Fibroblast of skin of right quadriceps (primary cell): ENCODE results near the gene ACTA2.

Experiments
- DNase-seq: peaks from one replicate; pipeline ENCODE4 v3.0.0-alpha.2; 2013

ACTA2 gene

DNA sequence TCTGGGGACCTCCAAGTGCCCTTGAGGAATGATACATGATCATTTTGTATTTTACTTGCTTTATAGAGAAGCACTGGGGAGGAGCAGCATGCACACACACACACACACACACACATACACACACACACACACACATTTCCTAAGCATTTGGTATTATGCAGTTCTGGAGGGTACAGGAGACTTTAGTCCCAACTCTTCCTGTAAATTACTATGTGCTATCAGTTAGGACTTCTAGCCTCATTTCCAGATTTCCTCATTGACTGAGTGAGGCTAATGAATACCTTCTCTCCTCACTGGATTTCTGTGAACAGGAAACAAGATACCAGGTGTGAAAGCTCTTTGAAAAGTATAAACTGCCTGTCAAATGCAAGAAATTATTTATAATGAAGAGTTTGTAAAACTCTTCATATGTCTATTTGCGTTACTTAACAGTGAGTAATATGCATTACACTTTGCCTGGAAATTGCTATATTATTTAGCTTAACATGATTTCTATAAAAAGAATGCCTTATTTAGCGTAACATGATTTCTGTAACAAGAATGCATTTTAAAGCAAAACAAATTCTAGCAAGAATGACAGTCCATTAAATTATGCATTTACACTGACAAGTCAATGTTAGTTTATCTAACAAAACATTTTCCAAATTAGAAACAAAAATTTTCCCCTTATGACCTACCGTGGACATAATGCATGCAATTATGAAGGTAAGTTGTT, 34.2 kb downstream of the ACTA2 start:
- DNase-seq: no peak

DNA sequence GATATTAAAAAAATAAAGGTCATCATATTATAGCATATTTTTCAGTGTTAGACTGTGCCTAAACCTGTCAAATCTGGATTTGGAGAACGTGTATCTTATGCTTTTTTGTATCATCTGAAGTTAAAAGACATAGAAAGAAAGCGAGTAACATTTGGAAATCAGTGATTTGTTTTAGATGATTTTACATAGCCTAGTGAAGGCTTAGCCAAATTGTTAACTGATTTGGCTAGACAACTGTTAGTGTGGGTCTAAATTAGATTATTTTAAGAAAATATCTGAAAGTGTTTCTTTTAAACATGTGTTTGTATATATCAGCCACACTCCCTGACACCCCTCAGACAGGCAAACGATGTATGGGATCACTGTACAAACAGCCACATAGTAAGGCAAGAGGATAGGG, 35.6 kb downstream of the ACTA2 start:
- DNase-seq: no peak

DNA sequence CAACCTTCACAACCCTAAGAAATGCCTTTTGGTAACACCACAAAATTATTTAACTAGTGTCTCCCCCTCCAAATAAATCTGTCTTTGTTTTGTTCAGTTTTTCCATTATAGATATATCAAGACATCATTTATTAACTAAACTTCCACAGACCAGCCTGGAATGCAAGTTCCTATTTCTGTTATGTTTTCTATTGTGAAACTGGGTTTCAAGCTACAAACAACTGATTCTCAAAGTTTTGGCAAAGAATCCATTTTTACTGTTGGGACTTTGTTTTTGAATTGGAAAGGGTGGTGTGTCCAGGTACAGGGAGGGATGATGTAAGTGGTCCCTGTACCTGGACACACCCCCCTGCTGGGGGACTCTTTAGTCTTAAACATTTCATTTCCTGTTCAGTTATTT, 36.3 kb downstream of the ACTA2 start:
- no peak for DNase-seq

DNA sequence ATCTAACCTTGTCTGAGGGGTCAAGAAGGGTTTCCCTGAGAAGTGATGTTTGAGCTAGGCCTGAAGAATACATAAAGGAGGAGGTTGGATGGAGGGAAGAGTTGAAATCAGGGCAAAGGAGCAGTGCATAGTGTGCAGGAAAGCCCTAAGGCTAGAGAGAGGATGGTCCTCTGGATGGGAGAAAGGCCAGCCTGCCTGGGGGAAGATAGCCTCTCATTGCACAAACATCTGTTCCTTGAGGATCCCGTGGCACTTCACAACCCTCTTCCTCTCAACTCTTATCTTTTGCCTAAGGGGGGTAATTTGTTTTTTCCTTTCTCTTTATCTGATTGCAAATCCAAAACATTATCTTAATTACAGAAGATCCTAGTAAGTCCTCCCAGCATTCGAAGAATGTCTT, 36.8 kb downstream of the ACTA2 start:
- no peak for DNase-seq

DNA sequence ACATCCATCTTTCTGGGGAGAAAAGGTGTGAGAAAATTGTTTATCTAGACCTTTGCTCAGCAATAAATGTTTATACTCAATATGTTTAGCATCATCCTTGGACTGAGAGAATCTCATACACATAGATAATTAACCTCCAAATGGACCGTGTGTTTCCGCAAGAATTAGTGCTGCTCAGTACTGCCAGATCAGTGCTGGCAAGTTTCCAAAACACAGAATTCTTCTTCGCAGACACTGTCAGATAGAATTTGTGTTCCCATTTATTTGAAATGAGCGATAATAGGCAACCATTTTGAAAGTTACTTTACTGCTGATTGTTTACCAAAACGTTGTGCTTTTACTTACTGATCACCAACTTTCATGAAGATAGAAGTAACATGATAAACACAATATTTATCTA, 38.8 kb downstream of the ACTA2 start:
- DNase-seq: no peak

DNA sequence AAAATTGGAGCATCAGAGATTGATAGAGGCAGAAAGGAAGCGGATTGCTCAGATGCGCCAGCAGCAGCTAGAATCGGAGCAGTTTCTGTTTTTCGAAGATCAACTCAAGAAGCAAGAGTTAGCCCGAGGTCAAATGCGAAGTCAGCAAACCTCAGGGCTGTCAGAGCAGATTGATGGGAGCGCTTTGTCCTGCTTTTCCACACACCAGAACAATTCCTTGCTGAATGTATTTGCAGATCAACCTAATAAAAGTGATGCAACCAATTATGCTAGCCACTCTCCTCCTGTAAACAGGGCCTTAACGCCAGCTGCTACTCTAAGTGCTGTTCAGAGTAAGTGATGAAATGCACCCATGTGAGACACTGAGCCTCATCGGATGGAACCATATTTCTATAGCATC, 39.4 kb downstream of the ACTA2 start:
- DNase-seq: no peak

DNA sequence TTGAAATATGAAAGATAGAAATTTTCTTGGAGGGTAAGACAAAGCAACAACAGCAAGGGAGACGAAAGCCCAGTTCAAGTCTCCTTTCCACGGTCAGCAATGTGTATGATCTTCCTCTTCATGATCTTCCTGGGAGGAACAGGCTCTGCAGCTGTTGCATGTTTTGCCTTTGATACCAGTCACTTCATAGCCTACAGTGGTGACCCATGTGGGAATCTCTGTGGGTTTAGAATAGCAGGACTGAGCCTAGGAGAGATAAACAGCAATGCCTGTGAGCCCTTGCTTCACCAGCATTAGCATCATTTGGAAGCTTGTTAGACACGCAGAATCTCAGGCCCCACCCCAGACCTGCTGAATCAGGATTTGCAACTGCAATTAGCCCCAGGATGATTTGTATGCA, 40.7 kb downstream of the ACTA2 start:
- DNase-seq: no peak

DNA sequence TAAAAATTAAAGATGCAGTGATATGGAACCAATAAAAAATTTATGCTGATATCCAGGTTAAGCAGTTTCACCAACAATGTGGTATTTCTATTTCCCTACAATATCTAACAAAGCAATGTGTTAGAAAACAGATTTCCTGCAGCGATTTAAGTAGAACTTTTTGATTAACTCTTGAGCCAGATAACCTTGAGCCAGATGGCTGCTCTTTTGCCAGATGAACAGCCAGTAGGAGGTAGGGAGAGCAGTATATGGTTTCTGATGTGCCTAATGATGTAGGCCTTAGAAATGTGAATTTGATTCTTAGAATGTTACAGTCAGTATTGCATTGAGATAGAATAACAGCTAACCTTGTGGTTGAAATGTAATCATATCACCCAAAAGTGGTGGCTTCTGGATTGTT, 41.5 kb downstream of the ACTA2 start:
- DNase-seq: no peak

DNA sequence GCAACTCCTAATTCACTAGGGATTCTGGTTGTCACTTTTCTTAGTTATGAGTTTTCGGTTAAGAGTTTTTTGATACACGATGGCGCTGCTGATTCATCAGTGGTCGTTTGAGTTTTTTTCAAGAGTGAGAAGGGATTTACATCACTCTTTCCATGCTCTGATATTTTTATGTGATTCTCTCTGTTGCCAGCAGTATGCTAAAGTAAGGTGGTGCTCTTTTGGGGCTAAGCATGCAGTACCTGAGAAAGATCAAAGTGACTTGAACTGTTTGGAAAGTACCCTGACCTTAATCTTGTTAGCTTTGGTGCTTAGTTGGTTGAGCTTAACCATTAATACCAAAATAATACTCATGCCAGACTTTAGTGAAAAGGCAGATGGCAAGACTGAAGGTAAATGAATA, 44.4 kb downstream of the ACTA2 start:
- no peak for DNase-seq

DNA sequence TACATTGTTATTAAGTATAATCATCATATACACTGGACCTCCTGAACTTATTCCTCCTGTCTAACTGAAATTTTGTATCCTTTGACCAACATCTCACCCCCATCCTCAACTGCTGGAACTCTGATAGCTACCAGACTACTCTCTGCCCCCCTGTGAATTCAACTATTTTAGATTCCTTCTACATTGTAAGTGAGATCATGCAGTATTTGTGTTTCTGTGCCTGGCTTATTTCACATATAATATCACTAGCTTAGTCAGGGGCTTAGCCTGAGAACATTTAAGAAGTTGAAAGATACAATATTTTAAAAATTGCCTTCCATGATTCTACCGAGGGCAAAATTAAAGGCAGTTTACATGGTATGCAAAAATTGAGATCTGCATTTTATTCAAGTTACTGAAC, 45.7 kb downstream of the ACTA2 start:
- no peak for DNase-seq

DNA sequence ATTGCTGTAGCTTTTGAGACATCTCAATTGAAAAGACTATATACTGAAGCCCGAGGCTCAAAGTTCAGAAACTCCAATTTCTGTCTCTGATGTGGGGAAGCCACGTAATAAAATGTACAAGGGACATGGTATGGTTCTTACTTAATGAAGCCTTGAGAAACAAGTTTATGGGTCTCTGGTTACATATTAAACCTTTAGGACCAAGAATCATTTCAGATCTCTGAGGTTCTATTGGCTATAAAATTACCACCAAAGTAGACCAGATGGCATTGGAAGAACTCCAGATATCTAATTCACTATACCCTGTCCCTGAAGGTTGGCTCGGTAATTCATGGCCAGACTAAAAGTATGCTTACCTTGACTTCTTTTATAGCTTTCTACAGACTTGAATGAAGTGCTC, 48.9 kb downstream of the ACTA2 start:
- no peak for DNase-seq

DNA sequence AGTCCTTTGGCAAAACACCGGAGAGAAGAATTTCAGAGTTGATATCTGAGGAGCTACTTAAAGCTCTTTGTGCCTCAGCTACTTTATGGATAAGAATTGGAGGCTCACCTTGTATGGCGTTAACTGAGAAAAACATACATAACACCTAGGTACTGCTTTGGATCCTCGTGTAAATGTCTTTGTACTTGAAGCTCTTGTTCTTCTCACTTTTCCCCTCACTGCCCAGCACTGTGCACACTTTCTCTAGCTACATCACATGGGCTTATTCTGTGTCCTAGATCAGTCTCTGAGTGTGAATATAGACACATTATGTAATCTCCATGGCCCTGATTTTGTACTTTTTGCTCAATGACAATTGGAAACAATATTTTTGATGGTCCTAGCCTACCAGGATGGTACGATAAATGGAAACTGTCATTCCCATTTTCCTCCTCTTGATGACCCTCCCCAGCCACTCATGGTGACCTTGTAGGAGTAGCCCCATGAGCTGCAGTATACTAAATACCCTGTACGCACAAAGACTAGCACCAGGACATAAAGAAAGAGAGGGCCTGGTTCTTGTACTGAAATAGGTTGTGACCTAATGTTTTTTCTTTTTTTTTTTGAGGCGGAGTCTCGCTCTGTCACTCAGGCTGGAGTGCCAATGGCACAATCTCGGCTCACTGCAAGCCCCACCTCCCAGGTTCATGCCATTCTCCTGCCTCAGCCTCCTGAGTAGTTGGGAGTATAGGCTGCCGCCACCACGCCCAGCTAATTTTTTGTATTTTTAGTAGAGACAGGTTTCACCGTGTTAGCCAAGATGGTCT, 50.4 kb downstream of the ACTA2 start:
- no peak for DNase-seq

DNA sequence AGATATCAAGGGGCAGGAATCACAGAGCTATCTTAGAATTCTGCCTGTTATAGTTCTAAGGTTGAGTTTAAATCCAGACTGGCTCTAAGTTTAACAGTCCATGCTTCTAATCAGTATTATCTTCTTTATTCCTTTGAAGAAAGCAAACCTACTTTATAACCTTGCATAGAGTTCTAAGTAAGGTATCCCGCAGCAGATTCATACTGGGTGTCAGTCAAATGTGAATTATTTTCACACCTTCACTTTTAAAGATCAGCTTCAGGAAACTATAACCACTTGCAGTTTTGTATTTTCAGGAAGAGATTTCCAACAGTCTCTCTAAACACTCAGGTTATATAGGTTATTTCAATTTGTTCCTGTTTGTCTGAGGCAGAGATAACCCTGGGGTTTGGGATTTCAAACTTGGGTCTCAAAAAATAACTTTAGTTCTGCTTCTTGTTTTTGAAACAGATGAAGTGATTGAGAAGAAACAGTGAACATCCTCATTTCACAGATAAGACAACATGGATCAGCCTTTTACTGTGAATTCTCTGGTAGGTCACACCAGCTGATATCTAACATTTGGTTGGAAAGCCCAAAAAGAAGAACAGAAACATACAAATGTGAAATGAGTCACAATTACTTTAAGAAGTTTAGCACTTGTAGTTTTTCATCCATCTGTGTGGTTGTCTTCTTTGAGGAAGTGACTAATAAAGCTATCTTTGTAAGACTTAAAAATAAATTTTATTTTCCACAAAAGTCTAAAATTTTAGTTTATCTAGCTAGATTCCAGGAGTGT, 51.2 kb downstream of the ACTA2 start:
- DNase-seq: peak; percentile 47

DNA sequence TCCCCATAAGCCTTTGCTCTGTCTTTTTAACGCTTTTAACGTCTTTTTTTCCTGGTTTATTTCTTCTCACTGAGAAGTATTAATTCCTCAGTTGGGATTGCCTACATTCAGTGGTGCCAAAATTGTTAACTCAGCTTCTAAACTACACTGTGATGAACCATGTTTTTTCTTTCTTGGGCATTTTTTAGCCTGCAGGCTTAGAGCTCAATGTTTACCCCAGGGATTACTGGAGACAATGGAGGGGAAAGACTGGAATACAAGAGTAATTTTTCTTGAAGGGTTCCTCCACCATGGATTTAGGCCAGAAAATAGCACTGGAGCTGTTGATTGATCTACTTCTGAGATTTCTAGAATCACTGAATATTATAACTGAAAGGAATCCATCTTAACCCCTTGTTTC, 52.7 kb downstream of the ACTA2 start:
- DNase-seq: no peak

DNA sequence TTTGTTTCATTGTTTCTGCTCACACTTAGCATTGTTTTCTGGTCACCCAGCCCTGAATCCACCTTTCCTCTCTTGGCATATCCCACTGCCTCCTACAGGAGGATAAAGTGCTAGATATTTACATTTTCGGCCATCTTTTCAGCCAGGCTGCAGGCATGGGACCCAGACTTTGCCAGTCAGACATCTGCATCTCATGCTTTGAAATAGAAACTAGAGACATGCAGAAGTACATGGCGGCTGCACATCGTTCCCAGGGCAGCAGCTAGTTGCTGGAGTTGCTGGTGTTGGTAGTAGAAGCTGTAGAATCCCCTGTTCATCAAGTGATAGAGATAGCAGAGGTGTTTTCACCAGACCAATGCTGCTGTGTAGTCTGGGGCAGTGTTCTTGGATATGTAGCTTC, 53.8 kb downstream of the ACTA2 start:
- no peak for DNase-seq

DNA sequence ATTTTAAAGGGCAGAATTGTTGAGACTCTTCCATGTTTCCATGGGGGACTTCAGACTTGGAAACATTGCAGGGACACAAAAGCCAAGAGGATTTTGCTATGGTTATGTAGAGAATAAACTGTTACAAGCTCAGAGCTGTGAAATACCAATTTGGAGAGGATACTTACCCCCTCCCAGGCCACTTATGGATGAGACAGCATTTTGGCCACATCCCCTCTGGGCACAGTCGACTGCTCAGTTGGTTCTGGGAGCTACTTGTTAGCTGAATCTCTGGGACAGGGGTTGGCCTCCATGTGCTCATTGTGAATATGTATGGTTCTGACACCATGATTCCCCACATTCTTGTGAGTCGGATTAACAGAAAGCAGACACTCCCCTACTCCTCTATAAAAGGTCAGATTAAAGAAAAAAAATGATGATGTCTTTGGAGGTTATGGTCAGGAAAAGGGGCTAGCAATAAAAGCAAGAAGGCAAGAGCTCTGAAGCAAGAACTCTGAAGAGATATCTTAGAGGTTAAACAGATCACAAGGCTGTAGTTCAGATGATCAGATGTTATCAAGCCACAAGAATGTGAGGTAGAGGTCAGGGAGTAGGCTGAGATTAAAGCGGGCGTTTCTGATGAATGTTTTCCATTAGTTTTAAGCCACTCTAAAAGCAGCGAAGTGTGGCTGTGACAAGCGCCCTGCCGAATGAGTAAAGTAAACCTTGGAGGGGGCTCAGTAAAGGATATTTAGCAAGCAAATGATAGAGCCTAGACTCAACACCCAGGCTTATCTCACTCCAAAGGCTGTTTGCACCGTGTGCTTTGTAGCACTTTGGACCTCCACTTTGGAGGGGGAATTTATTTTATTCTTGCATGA, 55.3 kb downstream of the ACTA2 start:
- DNase-seq: no peak

DNA sequence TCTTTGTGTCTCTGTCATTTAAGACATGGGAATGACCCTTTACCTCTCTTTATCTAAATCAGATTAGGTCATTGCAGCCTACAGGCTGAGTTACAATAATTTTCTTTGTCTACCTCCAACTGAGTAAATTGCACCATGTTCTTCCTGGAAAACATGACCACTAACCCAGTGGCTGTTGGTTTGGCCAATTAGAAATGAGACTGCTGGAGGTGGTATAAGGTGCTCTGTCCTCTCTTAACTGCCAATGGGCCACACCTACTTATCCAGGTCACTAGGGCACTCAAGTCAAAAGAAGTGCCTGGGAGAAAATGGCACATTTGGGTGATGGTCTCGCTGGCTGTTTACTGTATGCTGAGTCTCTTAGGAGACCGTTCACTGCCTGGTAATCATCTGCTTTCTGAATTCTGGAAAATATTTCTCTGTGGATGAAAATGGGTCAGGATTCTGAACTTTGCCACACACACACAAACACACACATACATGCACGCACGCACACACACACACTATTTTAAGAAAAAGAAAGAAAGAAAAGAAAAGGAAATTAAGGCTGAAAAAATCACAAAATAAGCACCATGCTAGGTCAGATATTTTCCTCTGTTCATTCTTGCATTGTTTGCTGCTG, 56.1 kb downstream of the ACTA2 start:
- no peak for DNase-seq

DNA sequence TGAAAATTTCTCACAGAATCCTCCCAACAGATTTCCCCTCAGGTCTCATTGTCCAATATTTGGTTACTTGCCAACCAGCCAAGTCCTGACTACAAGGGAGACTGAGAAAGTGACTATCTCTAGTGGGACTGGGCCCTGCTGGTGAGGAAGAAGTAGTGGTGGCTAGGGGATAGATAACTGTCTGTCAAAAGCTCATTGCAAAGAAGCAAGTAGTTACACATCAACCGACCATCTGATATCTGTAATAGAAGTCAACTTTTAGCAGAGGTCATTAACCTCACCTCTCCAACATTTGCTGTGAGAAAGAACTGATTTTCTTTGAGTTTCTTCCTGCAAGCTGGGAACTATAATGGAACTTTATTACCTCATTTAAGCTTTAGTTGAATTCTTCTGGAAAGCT, 57.3 kb downstream of the ACTA2 start:
- DNase-seq: no peak

DNA sequence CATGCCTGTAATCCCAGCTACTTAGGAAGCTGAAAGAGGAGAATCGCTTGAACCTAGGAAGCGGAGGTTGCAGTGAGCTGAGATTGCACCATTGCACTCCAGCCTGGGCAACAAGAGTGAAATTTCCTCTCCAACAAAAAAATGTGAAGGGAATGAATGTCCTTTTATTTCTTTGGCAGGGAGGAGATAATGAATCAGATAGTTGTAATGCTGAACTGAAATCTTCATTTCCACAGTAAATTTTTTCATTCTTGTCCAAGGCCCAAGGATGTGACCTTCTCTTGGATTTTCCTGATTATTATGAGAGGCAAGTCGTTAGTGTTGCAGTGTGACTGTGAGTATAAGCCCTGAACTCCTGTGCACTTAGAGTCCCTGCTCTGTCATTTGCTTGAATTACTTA, 59.0 kb downstream of the ACTA2 start:
- DNase-seq: peak; percentile 44

DNA sequence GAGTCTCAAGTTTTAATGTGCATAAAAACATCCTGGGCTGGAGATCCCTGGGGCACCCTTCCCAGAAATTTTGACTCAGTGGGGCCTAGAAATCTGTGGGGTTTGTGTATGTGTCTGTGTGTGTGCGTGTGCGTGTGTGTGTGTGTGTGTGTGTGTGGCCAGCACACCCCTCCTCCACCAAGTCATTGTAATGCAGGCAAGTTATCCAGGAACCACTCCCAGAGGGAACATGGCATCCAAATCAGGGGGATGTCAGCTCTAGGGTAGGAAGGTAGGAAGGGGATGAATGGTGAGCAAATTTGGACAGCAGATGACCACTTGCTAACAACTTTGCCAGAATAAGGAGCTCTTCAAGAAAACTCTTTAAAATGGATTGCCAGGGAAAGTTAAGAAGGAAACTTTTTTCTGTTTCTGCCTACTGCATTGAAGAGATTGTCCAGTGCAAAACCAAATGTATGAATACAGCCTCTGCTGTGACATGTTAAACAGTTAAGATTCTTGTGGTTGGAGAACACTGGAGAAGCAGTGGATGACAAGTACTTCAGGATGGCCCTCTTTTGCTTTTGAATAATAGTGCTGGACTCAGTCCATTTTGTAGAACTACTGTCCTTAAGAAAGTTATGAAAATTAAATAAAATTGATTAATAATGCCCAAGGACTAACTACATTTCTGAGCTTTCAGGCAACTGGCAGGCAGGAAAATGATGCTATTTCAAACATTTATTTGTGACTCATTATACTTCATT, 60.2 kb downstream of the ACTA2 start:
- DNase-seq: peak; percentile 60

DNA sequence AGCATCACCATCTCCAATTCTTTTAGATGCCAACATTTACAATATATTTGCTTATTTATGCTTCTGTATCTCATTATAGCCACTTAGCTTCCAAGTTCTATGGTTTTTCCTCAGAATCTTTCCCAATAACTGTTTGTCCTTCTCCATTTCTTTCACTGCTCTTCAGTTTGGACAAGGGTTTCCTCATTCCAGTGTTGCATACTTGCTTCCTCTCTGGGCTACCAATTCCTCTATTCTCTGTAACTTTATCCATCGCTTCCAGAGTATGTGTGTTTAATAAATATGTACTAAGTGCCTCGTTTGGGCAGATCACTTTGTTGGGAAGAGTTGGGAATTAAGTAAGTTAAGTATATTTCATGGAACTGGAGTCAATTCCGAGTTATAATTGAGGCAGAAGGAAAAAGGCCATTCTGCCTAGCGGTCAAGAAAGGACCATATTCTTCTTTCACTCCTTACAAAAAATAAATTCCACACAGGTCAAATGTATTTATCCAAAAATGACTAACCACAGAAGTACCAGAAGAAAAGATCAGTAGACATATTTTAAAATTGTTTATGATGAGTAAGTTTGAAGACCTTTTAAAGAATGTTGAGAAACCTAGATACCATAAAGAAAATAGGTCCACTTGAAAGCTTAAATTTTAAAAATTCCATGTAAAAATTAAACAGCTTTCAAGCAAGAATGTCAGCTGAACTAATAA, 61.7 kb downstream of the ACTA2 start:
- peak; percentile 11 for DNase-seq
